ENCODE measurements around the gene ROBO1. TPM values are rescaled to one million over a fixed set of nuclear protein-coding genes. Genes with fewer than 3 reads are reported as not detected.

The ROBO1 gene
- total RNA-seq, 2 donors from 2014 or later = 7.6 to 19.7 TPM

GRCh38 chr3:79278681-79279080 is 489.1 kb downstream of the ROBO1 start:
- no peak overlapping the region for H3K4me3 ChIP-seq
- H3K27ac ChIP-seq = no peak overlapping the region
- H3K9me3 ChIP-seq = peaks cover 0 to 2% of the 10 kb centered on the region in 2 donors
- no peaks in the 10 kb centered on the region for H3K4me1 ChIP-seq
- no peaks in the 10 kb centered on the region for H3K27me3 ChIP-seq
- no peaks in the 10 kb centered on the region for H3K36me3 ChIP-seq
- DNase-seq (ENCODE audit: low spot score) = no peak
- TF ChIP-seq, protein P1, sequence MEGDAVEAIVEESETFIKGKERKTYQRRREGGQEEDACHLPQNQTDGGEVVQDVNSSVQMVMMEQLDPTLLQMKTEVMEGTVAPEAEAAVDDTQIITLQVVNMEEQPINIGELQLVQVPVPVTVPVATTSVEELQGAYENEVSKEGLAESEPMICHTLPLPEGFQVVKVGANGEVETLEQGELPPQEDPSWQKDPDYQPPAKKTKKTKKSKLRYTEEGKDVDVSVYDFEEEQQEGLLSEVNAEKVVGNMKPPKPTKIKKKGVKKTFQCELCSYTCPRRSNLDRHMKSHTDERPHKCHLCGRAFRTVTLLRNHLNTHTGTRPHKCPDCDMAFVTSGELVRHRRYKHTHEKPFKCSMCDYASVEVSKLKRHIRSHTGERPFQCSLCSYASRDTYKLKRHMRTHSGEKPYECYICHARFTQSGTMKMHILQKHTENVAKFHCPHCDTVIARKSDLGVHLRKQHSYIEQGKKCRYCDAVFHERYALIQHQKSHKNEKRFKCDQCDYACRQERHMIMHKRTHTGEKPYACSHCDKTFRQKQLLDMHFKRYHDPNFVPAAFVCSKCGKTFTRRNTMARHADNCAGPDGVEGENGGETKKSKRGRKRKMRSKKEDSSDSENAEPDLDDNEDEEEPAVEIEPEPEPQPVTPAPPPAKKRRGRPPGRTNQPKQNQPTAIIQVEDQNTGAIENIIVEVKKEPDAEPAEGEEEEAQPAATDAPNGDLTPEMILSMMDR (IDR thresholded peaks at IDR 0.05) = no peak

DNA sequence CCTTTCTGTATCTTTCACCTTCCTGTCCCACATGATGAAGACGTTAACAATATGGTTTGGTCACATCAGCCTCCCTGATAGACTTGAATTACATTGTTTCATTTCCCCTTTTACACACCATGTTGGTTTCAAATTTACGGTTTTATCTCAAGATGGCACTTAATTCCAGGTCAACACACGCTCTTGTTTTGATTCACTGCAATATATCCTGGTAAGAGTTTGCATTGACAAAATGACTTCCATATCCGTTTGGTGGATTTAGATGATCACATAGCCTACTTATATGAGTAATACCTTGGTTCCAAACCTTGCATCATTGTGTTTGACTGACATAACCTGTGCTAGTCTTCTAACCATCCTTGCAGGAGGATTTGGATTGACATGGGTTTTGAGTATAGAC is 499.4 kb downstream of the ROBO1 start:
- Histone ChIP-seq H3K4me3 (no peak overlapping the region), H3K9me3 (peaks cover 3 to 5% of the 10 kb centered on the region in 2 donors), H3K27ac (no peak overlapping the region), H3K4me1 (no peaks in the 10 kb centered on the region), H3K36me3 (no peaks in the 10 kb centered on the region), H3K27me3 (no peaks in the 10 kb centered on the region)
- no peak for DNase-seq (ENCODE audit: low spot score)
- TF ChIP-seq, protein P1 (IDR thresholded peaks at IDR 0.05) = no peak

DNA sequence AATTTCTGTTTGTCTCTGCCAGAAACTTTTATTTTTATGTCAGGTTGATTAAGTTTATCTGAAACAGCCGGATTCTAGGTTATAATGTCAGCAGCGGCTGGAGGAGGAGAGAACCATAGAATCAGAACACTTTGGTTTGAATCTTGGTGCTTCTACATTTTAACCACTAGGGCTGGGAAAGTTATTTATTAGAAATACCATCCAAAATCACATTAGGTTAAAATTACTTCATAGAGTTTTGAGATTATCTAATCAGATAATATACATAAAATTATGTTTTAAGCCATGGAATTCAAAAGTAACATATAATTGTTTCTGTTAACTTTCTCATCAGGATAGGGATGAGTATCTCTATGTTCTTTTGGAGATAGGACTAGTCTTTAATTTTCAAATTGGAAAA is 502.9 kb downstream of the ROBO1 start:
- H3K9me3 ChIP-seq = no peaks in the 10 kb centered on the region
- H3K27ac ChIP-seq = no peak overlapping the region
- DNase-seq (ENCODE audit: low spot score) = no peak
- no peaks in the 10 kb centered on the region for H3K4me1 ChIP-seq
- H3K27me3 ChIP-seq = no peaks in the 10 kb centered on the region
- TF ChIP-seq, protein P1 (IDR thresholded peaks at IDR 0.05) = no peak
- no peaks in the 10 kb centered on the region for H3K36me3 ChIP-seq
- no peak overlapping the region for H3K4me3 ChIP-seq

DNA sequence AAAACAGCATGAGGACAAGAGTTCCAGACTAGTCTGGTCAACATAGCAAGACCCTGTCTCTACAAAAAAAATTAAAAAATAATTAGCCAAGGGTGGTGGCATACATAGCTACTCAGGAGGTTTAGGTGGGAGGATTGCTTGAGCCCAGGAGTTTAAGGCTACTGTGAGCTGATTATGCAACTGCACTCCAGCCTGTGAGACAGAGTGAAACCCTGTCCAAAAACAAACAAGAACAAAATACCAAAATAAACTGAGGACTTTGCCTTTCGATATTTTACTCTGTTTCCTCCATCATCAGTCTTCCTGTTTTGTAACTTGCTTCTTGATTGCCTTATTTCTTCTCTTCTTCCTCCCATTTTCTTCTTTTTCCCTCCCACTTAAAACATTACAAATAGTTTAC is 504.4 kb downstream of the ROBO1 start:
- Histone ChIP-seq H3K27me3 (no peaks in the 10 kb centered on the region), H3K4me3 (no peak overlapping the region), H3K9me3 (no peaks in the 10 kb centered on the region), H3K27ac (no peak overlapping the region), H3K36me3 (no peaks in the 10 kb centered on the region), H3K4me1 (no peaks in the 10 kb centered on the region)
- no peak for DNase-seq (ENCODE audit: low spot score)
- TF ChIP-seq, protein P1 (IDR thresholded peaks at IDR 0.05) = no peak

GRCh38 chr3:79258479-79258878 is 509.3 kb downstream of the ROBO1 start:
- no peaks in the 10 kb centered on the region for H3K9me3 ChIP-seq
- no peaks in the 10 kb centered on the region for H3K27me3 ChIP-seq
- peak overlapping the region in 1 of 2 donors; percentile 6 for H3K27ac ChIP-seq
- no peak for DNase-seq (ENCODE audit: low spot score)
- no peaks in the 10 kb centered on the region for H3K4me1 ChIP-seq
- no peak overlapping the region for H3K4me3 ChIP-seq
- TF ChIP-seq, protein P1 (IDR thresholded peaks at IDR 0.05) = no peak
- no peaks in the 10 kb centered on the region for H3K36me3 ChIP-seq

DNA sequence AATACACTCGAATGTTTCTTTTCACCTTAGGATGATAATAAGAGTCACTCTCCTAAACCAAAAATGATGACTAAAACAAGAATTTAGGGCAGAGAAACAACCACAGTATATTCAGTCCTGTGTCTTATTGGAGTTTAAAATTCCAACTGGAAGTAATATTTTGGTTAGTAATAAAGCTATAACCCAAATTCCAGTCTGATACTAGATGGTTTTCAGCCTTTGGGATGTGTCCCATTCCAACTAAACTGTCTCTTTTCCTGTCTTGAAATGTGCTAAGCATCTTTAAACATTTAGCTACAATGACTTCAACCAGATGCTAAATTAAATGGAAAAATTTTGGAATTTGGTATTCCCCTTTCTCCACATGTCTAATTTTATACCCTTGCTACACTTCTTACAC is 510.0 kb downstream of the ROBO1 start:
- TF ChIP-seq, protein P1 (IDR thresholded peaks at IDR 0.05) = no peak
- DNase-seq (ENCODE audit: low spot score) = no peak
- no peaks in the 10 kb centered on the region for H3K27me3 ChIP-seq
- H3K9me3 ChIP-seq = no peaks in the 10 kb centered on the region
- H3K27ac ChIP-seq = peak overlapping the region in 1 of 2 donors; percentile 6
- no peaks in the 10 kb centered on the region for H3K36me3 ChIP-seq
- H3K4me3 ChIP-seq = no peak overlapping the region
- H3K4me1 ChIP-seq = no peaks in the 10 kb centered on the region

Measured in right atrium auricular region (tissue), 2 donors.